ENCODE data around the gene ZNF729.

The ZNF729 gene

GRCh38 chr19:22326219-22326618, 40.0 kb downstream of the ZNF729 start:
- no peak for DNase-seq (ENCODE audit: low read depth)
- no peak overlapping the region for H3K4me3 ChIP-seq (ENCODE audit: low read depth, low read length)
- TF ChIP-seq CTCF (conservative IDR thresholded peaks at IDR 0.05; ENCODE audit: low read depth, low read length): no peak

GRCh38 chr19:22327321-22327720, 41.1 kb downstream of the ZNF729 start:
- no peak overlapping the region for H3K4me3 ChIP-seq (ENCODE audit: low read depth, low read length)
- no peak for DNase-seq (ENCODE audit: low read depth)
- TF ChIP-seq CTCF (conservative IDR thresholded peaks at IDR 0.05; ENCODE audit: low read depth, low read length): no peak

- no peak for TF ChIP-seq CTCF (conservative IDR thresholded peaks at IDR 0.05; ENCODE audit: low read depth, low read length)
- no peak overlapping the region for H3K4me3 ChIP-seq (ENCODE audit: low read depth, low read length)
- no peak for DNase-seq (ENCODE audit: low read depth)
These were observed 45.3 kb downstream of the ZNF729 start for GRCh38 chr19:22331521-22331920.

GRCh38 chr19:22332924-22333323, 46.7 kb downstream of the ZNF729 start:
- no peak for TF ChIP-seq CTCF (conservative IDR thresholded peaks at IDR 0.05; ENCODE audit: low read depth, low read length)
- H3K4me3 ChIP-seq (ENCODE audit: low read depth, low read length): no peak overlapping the region
- peak; percentile 2 for DNase-seq (ENCODE audit: low read depth)

GRCh38 chr19:22335716-22336115, 49.5 kb downstream of the ZNF729 start:
- TF ChIP-seq CTCF (conservative IDR thresholded peaks at IDR 0.05; ENCODE audit: low read depth, low read length): no peak
- no peak overlapping the region for H3K4me3 ChIP-seq (ENCODE audit: low read depth, low read length)
- DNase-seq (ENCODE audit: low read depth): no peak

GRCh38 chr19:22354665-22355064, 68.4 kb downstream of the ZNF729 start:
- no peak for TF ChIP-seq CTCF (conservative IDR thresholded peaks at IDR 0.05; ENCODE audit: low read depth, low read length)
- no peak for DNase-seq (ENCODE audit: low read depth)

More at GRCh38 chr19:22354665-22355064, 68.4 kb downstream of the ZNF729 start:
- no peak overlapping the region for H3K4me3 ChIP-seq (ENCODE audit: low read depth, low read length)
